ENCODE results near the gene CTU1.
A peak's percentile ranks its signal among the peaks of the same experiment; 100 is the strongest.

The CTU1 gene

DNA sequence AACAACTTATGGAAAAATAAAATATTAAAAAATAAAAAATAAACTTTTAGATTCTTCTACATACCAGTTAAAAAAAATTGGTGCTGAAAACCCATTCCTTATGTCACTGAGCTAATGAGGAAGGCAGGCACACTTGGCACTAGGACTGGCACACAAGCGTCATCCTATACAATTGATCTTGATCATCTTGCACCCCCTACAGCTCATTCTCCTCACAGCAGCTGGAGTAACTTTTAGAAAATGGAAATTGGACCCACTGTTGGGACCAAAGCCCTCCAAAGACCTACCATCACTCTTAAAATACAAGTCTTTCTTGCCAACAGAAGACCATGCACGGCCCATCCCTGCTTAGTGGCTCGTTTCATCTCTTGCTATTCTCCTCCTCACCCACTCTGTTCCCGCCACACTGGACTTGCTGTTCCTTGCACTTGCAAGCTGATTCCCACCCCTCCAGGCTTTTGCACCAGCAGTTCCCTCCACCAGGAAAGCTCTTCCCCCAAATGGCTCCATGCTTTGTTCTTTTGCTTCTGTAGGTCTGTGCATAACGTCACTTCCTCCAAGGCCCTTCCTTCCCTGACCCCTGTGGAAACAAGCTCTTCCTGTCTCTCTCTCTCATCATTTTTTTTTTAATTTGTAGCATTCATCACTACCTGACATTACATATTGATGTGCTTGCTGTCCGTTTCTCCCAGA, 11.6 kb downstream of the CTU1 start:
- ChIA-PET CTCF (interaction anchor here (0.6 to 6.1 kb wide), 14 partner anchors 8 to 740 kb away, joined by 3 to 61 read pairs (median 4); partner anchors contain the start of gene KLK10), POLR2A (no interaction called here)

DNA sequence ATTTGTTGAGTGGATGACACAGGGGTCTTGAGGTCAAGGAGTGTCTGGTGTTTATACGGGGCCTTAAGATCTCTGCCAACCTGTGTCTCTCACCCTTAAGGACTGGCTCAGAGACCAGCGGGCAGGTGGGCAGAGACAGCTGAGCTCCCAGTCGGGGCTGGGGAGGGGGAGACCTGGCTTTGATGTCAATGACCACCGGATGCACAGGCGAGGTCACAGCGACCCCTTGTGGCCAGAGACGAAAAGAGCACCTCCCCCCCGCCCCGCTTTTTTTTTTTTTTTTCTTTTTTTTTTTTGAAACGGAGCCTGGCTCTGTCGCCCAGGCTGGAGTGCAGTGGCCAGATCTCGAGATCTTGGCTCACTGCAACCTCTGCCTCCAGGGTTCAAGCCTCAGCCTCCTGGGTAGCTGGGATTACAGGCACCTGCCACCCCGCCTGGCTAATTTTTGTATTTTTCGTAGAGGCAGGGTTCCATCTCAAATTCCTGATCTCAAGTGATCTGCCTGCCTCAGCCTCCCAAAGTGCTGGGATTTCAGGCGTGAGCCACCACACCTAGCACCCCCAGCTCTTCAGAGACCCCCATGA, 13.4 kb downstream of the CTU1 start:
- ChIA-PET CTCF (interaction anchor here (0.6 to 6.1 kb wide), 11 partner anchors 9 to 272 kb away, joined by 3 to 61 read pairs (median 3); partner anchors contain the start of gene KLK10), POLR2A (no interaction called here)
- H3K4me3 ChIP-seq (ENCODE audit: low read depth, low read length) = no peak overlapping the region
- no peak for DNase-seq (ENCODE audit: low read depth, low spot score)
- TF ChIP-seq, protein P1, sequence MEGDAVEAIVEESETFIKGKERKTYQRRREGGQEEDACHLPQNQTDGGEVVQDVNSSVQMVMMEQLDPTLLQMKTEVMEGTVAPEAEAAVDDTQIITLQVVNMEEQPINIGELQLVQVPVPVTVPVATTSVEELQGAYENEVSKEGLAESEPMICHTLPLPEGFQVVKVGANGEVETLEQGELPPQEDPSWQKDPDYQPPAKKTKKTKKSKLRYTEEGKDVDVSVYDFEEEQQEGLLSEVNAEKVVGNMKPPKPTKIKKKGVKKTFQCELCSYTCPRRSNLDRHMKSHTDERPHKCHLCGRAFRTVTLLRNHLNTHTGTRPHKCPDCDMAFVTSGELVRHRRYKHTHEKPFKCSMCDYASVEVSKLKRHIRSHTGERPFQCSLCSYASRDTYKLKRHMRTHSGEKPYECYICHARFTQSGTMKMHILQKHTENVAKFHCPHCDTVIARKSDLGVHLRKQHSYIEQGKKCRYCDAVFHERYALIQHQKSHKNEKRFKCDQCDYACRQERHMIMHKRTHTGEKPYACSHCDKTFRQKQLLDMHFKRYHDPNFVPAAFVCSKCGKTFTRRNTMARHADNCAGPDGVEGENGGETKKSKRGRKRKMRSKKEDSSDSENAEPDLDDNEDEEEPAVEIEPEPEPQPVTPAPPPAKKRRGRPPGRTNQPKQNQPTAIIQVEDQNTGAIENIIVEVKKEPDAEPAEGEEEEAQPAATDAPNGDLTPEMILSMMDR (IDR thresholded peaks at IDR 0.05; ENCODE audit: insufficient read depth, low read length, missing control alignments) = peak; percentile 64

More for the DNA sequence above, 11.6 kb downstream of the CTU1 start:
- DNase-seq (ENCODE audit: low read depth, low spot score) = no peak
- H3K4me3 ChIP-seq (ENCODE audit: low read depth, low read length) = no peak overlapping the region
- TF ChIP-seq, protein P1 (IDR thresholded peaks at IDR 0.05; ENCODE audit: insufficient read depth, low read length, missing control alignments) = no peak

DNA sequence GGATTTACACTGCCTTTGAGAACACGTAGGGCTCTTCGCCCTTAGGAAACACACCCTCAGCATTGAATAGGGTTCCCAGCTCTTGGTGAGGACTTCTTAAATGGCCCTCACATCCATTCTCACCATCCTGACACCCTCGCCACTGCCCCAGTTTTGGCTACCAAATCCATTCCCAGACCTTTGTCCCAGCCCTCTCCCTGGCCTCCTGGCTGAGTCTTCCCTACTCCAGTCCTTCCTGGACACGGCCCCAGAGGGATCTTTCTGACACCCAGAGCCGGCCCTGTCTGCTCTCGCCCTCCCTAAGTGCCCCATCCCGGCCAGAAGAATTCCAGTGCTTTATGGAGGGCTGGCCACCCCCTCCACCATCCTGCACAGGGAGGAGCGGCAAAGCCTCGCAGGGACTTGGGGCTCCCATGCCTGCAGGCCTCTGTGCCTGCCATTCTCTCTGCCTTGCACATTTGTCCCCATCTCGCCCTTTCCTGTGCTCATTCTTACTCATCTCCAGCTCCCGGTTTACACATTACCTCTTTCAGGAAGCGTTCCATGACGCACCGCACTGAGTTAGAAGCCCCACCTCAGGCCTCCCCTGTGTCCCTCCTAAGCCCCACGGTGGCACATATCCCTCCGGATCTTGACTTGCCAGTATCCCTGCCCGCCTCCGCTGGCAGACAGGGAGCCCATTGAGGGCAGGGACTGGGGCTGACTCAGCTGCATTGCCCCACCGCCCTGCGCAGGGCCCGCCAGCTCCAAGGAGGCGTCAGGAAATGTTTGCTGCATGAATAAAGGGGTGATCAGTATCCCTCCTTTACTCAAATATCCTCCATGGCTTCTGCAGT, 14.5 kb downstream of the CTU1 start:
- ChIA-PET CTCF (interaction anchor here (0.6 to 6.1 kb wide), 11 partner anchors 10 to 266 kb away, joined by 3 to 61 read pairs (median 3); partner anchors contain the start of gene KLK10), POLR2A (interaction anchor here (0.6 kb wide), 1 partner anchor 62 kb away, joined by 3 read pairs; no protein-coding TSS in a partner anchor)
- TF ChIP-seq, protein P1 (IDR thresholded peaks at IDR 0.05; ENCODE audit: insufficient read depth, low read length, missing control alignments) = no peak
- no peak for DNase-seq (ENCODE audit: low read depth, low spot score)
- H3K4me3 ChIP-seq (ENCODE audit: low read depth, low read length) = no peak overlapping the region

DNA sequence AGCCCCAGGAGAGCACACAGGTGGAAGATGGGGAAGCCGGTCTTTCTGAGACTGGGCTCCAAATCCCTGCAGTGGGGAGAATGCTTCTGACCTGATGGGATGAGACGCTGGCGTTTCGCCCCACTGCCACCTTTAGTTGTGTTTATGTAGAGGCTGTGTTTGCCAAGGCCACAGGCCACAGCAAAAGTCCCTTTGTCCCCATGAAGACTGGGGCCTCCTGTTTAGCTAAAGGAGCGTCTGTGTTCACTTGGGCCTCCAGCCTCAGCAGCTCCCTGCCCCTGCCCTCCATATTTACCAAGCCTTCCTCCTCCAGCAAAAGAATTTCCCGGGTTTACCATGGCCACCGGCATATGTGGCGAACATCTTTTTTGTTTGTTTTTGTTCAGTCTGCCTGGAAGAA, 15.1 kb downstream of the CTU1 start:
- TF ChIP-seq, protein P1 (IDR thresholded peaks at IDR 0.05; ENCODE audit: insufficient read depth, low read length, missing control alignments) = no peak
- DNase-seq (ENCODE audit: low read depth, low spot score) = no peak
- POLR2A ChIA-PET = no interaction called here
- CTCF ChIA-PET = interaction anchor here (0.9 to 6.1 kb wide), 4 partner anchors 11 to 76 kb away, joined by 3 to 61 read pairs (median 4); partner anchors contain the start of gene KLK10
- no peak overlapping the region for H3K4me3 ChIP-seq (ENCODE audit: low read depth, low read length)

DNA sequence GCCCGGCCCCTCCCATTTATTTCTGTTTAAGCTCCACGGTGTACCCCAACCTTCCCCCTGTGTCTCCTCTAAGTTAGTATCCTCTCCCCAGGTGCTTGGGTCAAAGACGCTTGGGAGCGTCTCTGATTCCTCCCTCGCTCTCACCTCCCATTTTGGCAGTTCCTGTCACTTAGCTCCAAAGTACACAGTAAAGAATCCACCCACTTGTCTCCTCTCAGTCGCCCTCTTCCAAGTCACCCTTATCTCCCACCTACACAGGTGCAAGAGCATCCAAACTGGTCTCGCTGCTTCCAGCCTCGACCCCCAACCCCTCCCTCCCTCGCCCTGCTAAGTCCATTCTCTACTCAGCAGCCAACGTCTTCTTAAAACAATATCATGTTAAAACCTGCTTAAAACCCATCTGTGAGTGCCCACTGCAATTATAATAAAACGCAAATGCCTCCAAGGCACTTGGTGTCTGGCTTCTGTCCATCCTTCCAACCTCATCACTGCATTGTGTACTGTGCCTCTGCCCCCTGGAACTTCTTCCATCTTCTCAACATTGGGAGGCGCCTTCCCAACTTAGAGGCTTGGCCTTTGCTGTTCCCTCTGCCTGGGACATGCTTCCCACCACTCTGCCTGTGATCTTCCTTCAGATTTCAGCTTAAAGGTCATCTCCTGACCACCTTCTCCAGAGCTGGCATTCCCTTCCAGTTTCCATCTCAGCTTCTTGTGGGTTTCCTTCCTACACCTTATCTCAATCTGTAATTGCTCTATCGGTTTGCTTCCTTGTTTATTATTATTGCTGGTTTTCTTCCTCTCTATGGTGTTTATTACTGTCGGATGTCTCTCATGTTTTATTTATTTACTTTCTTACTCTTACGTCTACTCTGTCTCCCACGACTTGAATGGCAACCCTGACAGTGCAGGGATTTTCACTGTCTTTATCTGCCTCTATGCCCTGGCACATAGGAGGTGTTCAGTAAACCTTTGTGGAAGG, 16.0 kb downstream of the CTU1 start:
- TF ChIP-seq, protein P1 (IDR thresholded peaks at IDR 0.05; ENCODE audit: insufficient read depth, low read length, missing control alignments) = no peak
- no peak for DNase-seq (ENCODE audit: low read depth, low spot score)
- H3K4me3 ChIP-seq (ENCODE audit: low read depth, low read length) = no peak overlapping the region
- POLR2A ChIA-PET = no interaction called here
- CTCF ChIA-PET = interaction anchor here (1.2 to 6.1 kb wide), 3 partner anchors 9 to 71 kb away, joined by 3 to 61 read pairs (median 4); partner anchors contain the start of gene KLK10
